GM21423 (cell line): ENCODE results near the gene KLF9.

Experiments
- ATAC-seq: cut with Tn5 transposase; IDR thresholded peaks from one replicate; pipeline ENCODE4 v1.9.1; 2021; ENCODE audit warnings: mild to moderate bottlenecking, moderate library complexity; ENCODE audit not compliant: unreplicated experiment

Gene KLF9

GRCh38 chr9:70367305-70367930, 47.0 kb downstream of the KLF9 start:
- no peak for ATAC-seq

GRCh38 chr9:70363760-70364159, 50.7 kb downstream of the KLF9 start:
- no peak for ATAC-seq

GRCh38 chr9:70362952-70363351, 51.5 kb downstream of the KLF9 start:
- no peak for ATAC-seq

DNA sequence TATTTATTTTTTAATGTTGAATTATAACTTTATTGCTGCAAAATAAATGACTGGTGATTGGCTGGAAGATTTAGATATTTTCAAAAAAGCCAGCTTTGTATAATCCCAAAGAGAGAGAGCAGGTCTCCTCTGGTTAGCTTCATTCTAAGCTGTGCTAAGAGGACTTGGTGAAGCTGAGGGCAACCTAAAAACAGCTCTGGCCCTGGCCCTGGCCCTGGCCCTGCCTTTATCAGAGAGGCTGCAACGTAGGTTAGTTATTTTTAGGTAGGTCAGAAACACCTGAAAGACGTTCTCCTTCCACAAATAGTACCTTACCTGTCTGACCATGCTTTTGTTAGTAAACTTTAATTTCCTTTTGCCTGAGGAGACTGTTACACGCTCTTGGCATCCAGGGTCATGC, 58.7 kb downstream of the KLF9 start:
- ATAC-seq = no peak

DNA sequence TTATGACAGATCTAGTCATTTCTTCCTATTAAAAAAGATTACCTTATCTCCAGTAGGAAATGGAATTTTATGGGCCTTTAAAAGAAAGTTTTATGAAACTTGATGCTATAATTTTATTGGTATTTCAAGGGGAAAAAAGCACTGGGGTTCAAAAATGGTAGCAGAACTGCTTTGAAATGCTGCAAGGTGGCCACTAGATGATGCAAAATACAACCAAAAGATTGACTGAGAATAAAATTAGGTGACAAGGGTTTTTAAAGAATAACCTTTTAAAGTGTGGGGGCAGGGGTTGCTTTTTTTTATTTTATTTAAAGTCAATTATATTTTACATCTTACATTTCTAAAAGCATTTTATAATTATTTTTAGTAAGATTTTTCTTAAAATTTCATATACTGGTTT, 61.7 kb downstream of the KLF9 start:
- no peak for ATAC-seq

DNA sequence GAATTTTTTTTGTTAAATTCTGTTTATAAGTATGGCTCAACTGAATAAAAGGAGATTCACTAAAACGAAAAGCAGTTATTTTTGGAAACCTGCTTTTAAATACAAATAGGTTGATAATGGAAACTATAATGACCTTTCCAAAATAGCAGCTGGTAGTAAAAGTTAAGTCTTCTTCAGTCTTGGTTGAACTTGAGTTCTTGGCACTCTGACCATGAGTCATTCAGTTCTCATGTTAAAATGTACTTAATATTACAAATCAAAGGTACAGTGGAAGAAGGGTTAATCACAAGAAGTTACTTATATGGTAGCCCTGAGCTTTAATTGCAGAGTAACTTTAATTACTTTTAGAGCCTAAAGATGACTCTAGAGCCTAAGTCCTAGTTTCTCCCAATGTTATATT, 62.1 kb downstream of the KLF9 start:
- no peak for ATAC-seq

- ATAC-seq = no peak
Measured at GRCh38 chr9:70347046-70347445, 67.4 kb downstream of the KLF9 start.

DNA sequence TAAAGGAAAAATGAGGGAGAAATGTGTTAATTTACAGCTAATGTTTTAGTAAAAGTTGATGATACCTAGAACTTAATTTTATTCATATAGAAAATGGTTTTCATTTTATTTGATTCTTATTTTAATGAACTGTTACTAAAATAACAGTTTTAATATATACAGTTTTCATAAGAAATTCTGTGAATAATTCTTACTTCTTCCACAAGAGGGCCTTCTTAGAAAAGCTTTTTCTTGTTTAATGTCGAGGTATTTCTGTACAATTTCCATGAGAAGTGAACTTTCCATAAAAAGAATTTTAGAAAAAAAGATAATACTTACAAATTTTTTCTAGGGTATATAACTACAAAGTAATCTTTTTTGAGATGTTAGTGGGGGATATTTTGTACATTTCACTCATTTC, 73.9 kb downstream of the KLF9 start:
- no peak for ATAC-seq
